Neural cell (in vitro differentiated cells): Measurements from ENCODE around the gene RBM33. TPM values are rescaled to one million over a fixed set of nuclear protein-coding genes. Genes with fewer than 3 reads are reported as not detected.

Experiments
- H2AFZ ChIP-seq: fragments of 200-600, 300-800 bp; sonication (generic), shearing (Covaris generic); 2 replicates; pipeline ENCODE4 v1.6.0; 2014; ENCODE audit warnings: low read depth, mild to moderate bottlenecking, antibody characterized with exemption, low read length, moderate library complexity
- H3F3A ChIP-seq: fragments of 200-600 bp; shearing (Covaris generic); 2 replicates; pipeline ENCODE4 v1.6.1; 2016; ENCODE audit warnings: mild to moderate bottlenecking, moderate library complexity, mixed read lengths, antibody characterized with exemption, low read length; ENCODE audit not compliant: insufficient read depth, poor library complexity, severe bottlenecking
- H3K27ac ChIP-seq: fragments of 200-600, 300-800 bp; sonication (generic), shearing (Covaris generic); 2 replicates; pipeline ENCODE4 v1.5.1; 2014; ENCODE audit warnings: mild to moderate bottlenecking, low read length, moderate library complexity
- H3K27me3 ChIP-seq: fragments of 300-800, 200-600 bp; sonication (generic), shearing (Covaris generic); 2 replicates; pipeline ENCODE4 v1.6.0; 2014; ENCODE audit warnings: mild to moderate bottlenecking, low read depth, low read length, moderate library complexity; ENCODE audit not compliant: insufficient read depth
- H3K36me3 ChIP-seq: fragments of 300-800, 200-600 bp; sonication (generic), shearing (Covaris generic); 2 replicates; pipeline ENCODE4 v1.5.1; 2014; ENCODE audit warnings: mild to moderate bottlenecking, antibody characterized with exemption, low read length, moderate library complexity; ENCODE audit not compliant: insufficient read depth
- H3K4me2 ChIP-seq: fragments of 300-800, 200-600 bp; sonication (generic), shearing (Covaris generic); 2 replicates; pipeline ENCODE4 v1.6.0; 2014; ENCODE audit warnings: mild to moderate bottlenecking, low read length
- H3K4me3 ChIP-seq: fragments of 300-800, 200-600 bp; sonication (generic), shearing (Covaris generic); 2 replicates; pipeline ENCODE4 v1.5.1; 2014; ENCODE audit warnings: mild to moderate bottlenecking, low read length, moderate library complexity
- H3K79me2 ChIP-seq: fragments of 200-600 bp; shearing (Covaris generic); replicated peaks from 2 replicates; pipeline ENCODE4 v1.6.0; 2014; ENCODE audit warnings: mild to moderate bottlenecking, low read length, moderate library complexity; ENCODE audit not compliant: insufficient read depth
- H3K9ac ChIP-seq: fragments of 300-800, 200-600 bp; sonication (generic), shearing (Covaris generic); 2 replicates; pipeline ENCODE4 v1.6.1; 2016; ENCODE audit warnings: mild to moderate bottlenecking, low read length, mixed read lengths
- H3K9me2 ChIP-seq: fragments of 200-600 bp; shearing (Covaris generic); 2 replicates; pipeline ENCODE4 v1.6.1; 2016; ENCODE audit warnings: mild to moderate bottlenecking, low read length, mixed read lengths; ENCODE audit not compliant: insufficient read depth
- H3K9me3 ChIP-seq: fragments of 200-600, 300-800 bp; sonication (generic), shearing (Covaris generic); 2 replicates; pipeline ENCODE4 v1.6.1; 2016; ENCODE audit warnings: mild to moderate bottlenecking, mixed run types, low read length, moderate library complexity, mixed read lengths
- H4K20me1 ChIP-seq: fragments of 200-600 bp; shearing (Covaris generic); 2 replicates; pipeline ENCODE4 v1.6.1; 2016; ENCODE audit warnings: mild to moderate bottlenecking, mixed run types; ENCODE audit not compliant: insufficient read depth
- CTCF ChIP-seq: fragments of 450-650 bp; IDR thresholded peaks from 2 replicates; pipeline ENCODE4 v1.5.1; 2014; ENCODE audit warnings: antibody characterized with exemption, mild to moderate bottlenecking, moderate library complexity; ENCODE audit not compliant: poor library complexity, severe bottlenecking
- EP300 ChIP-seq: fragments of 450-650 bp; conservative IDR thresholded peaks from 2 replicates; pipeline ENCODE4 v1.6.1; 2014; ENCODE audit warnings: antibody characterized with exemption, mild to moderate bottlenecking, moderate library complexity; ENCODE audit not compliant: poor library complexity, severe bottlenecking
- EZH2 ChIP-seq: fragments of 200-600, 300-800 bp; shearing (Covaris generic), sonication (generic); IDR thresholded peaks from 2 replicates; pipeline ENCODE4 v1.6.1; 2014; ENCODE audit warnings: antibody characterized with exemption, low read length, borderline replicate concordance, mild to moderate bottlenecking; ENCODE audit not compliant: insufficient read depth, poor library complexity, severe bottlenecking
- MXI1 ChIP-seq: fragments of 450-650 bp; conservative IDR thresholded peaks from 2 replicates; pipeline ENCODE4 v1.6.1; 2014; ENCODE audit warnings: antibody characterized with exemption, mild to moderate bottlenecking; ENCODE audit not compliant: poor library complexity, severe bottlenecking
- POLR2AphosphoS5 ChIP-seq: IDR thresholded peaks from 2 replicates; pipeline ENCODE4 v1.6.1; 2012
- RAD21 ChIP-seq: fragments of 450-650 bp; conservative IDR thresholded peaks from 2 replicates; pipeline ENCODE4 v1.6.1; 2014; ENCODE audit warnings: antibody characterized with exemption, mild to moderate bottlenecking, moderate library complexity
- REST ChIP-seq: IDR thresholded peaks from 2 replicates; pipeline ENCODE4 v1.6.1; 2012; ENCODE audit warnings: borderline replicate concordance
- SMC3 ChIP-seq: fragments of 450-650 bp; conservative IDR thresholded peaks from 2 replicates; pipeline ENCODE4 v1.6.1; 2014; ENCODE audit warnings: antibody characterized with exemption, mild to moderate bottlenecking, moderate library complexity; ENCODE audit not compliant: poor library complexity
- TAF1 ChIP-seq: IDR thresholded peaks from 2 replicates; pipeline ENCODE4 v1.6.1; 2012; ENCODE audit warnings: low read depth
- polyA plus RNA-seq: library from polyadenylated mRNA; depleted of rRNA; stranded (reverse); fragments of >200 nt; gene quantifications from 2 replicates; pipeline ENCODE4 v1.2.3, GENCODE V29; 2014

The RBM33 gene
- polyA plus RNA-seq, 1 donor from 2014 or later, result 53.2 TPM

- no peaks in the 10 kb centered on the region for H3F3A ChIP-seq
- H3K79me2 ChIP-seq, result no peaks in the 10 kb centered on the region
- no peak overlapping the region for H3K9ac ChIP-seq
- no peaks in the 10 kb centered on the region for H3K9me3 ChIP-seq
- no peak overlapping the region for H2AFZ ChIP-seq
- no peaks in the 10 kb centered on the region for H3K36me3 ChIP-seq
- no peak overlapping the region for H3K4me3 ChIP-seq
- H3K4me2 ChIP-seq, result no peak overlapping the region
- H3K27me3 ChIP-seq, result no peaks in the 10 kb centered on the region
- no peaks in the 10 kb centered on the region for H3K9me2 ChIP-seq
- no peak overlapping the region for H3K27ac ChIP-seq
- H4K20me1 ChIP-seq, result no peaks in the 10 kb centered on the region
- TF ChIP-seq RAD21, result no peak
- no peak for TF ChIP-seq REST
- TF ChIP-seq EP300, result no peak
- TF ChIP-seq TAF1, result no peak
- TF ChIP-seq CTCF, result no peak
- no peak for TF ChIP-seq SMC3
- no peak for TF ChIP-seq EZH2
- no peak for TF ChIP-seq MXI1
- no peak for TF ChIP-seq POLR2AphosphoS5
Observed at GRCh38 chr7:155594961-155595366, 49.5 kb upstream of the RBM33 start.

GRCh38 chr7:155597753-155598140 lies 46.7 kb upstream of the RBM33 start:
- no peaks in the 10 kb centered on the region for H3K27me3 ChIP-seq
- H3K4me2 ChIP-seq, result no peak overlapping the region
- no peak overlapping the region for H2AFZ ChIP-seq
- H3K9me2 ChIP-seq, result no peaks in the 10 kb centered on the region
- no peak overlapping the region for H3K9ac ChIP-seq
- H4K20me1 ChIP-seq, result no peaks in the 10 kb centered on the region
- H3F3A ChIP-seq, result no peaks in the 10 kb centered on the region
- H3K27ac ChIP-seq, result no peak overlapping the region
- TF ChIP-seq CTCF, result no peak
- TF ChIP-seq RAD21, result no peak
- TF ChIP-seq POLR2AphosphoS5, result no peak
- TF ChIP-seq REST, result no peak
- no peak for TF ChIP-seq TAF1
- TF ChIP-seq MXI1, result no peak
- no peak for TF ChIP-seq EP300
- TF ChIP-seq EZH2, result no peak
- TF ChIP-seq SMC3, result no peak
- H3K36me3 ChIP-seq, result no peaks in the 10 kb centered on the region
- H3K9me3 ChIP-seq, result no peaks in the 10 kb centered on the region
- H3K79me2 ChIP-seq, result no peaks in the 10 kb centered on the region
- H3K4me3 ChIP-seq, result no peak overlapping the region
